GM12878 (cell line): ENCODE data around the gene ADGRB2. TPM values are rescaled to one million over a fixed set of nuclear protein-coding genes. Genes with fewer than 3 reads are reported as not detected.

ENCODE experiments used
- ATAC-seq: fragments of 200-7000 bp; cut with Tn5 transposase; 3 replicates; pipeline ENCODE4 v1.9.1; 2020; ENCODE audit warnings: mild to moderate bottlenecking, moderate library complexity
- BruUV-seq: library from RNA; stranded (reverse); fragments of 400-500 nt; replicated peaks from 2 replicates; lab custom pipeline; 2021; lab: Mats Ljungman, UMichigan
- CTCF ChIA-PET: fragments of 300-600 bp; sonication (Branson Sonifier 250); formaldehyde crosslinking; extraction: SDS; loops from one replicate; lab custom pipeline; 2021; ENCODE audit warnings: inconsistent platforms; lab: Yijun Ruan, JAX
- POLR2A ChIA-PET: fragments of 350-600 bp; formaldehyde crosslinking; extraction: SDS; loops from one replicate; lab custom pipeline; 2021; ENCODE audit warnings: inconsistent platforms; lab: Charles Lee
- RAD21 ChIA-PET: fragments of 300-600 bp; sonication (Branson Sonifier 250); formaldehyde crosslinking; loops from one replicate; lab custom pipeline; 2023; ENCODE audit warnings: antibody characterized with exemption; ENCODE audit not compliant: unreplicated experiment; lab: Charles Lee
- SMC1A ChIA-PET: fragments of 300-600 bp; sonication (Branson Sonifier 250); formaldehyde crosslinking; loops from one replicate; lab custom pipeline; 2023; ENCODE audit not compliant: unreplicated experiment, uncharacterized antibody; lab: Charles Lee
- DNase-seq: peaks from one replicate; pipeline ENCODE4 v3.0.0-alpha.2; 2011; ENCODE audit warnings: low read depth, low spot score
- FAIRE-seq: peaks from 3 replicates; lab custom pipeline; 2011; peaks lifted over from hg19 to GRCh38; lab: Jason Lieb, UNC
- H2AFZ ChIP-seq: 2 replicates; pipeline ENCODE4 v1.6.0; 2011; ENCODE audit warnings: low read depth, low read length, control low read depth; ENCODE audit not compliant: control insufficient read depth
- H3K27ac ChIP-seq: 2 replicates; pipeline ENCODE4 v1.5.1; 2011; ENCODE audit warnings: control low read depth; ENCODE audit not compliant: control insufficient read depth, insufficient read depth
- H3K27me3 ChIP-seq, 2 experiments: replicated peaks in 1 of 2; 2 replicates each; pipeline versions ENCODE4 v1.6.0 to v1.6.1; 2011; ENCODE audit warnings: low read length in 1 of 2; ENCODE audit not compliant: control insufficient read depth in 2 of 2, insufficient read depth in 2 of 2
- H3K36me3 ChIP-seq, 2 experiments: 2 replicates each; pipeline ENCODE4 v1.5.1; 2011; ENCODE audit warnings: low read length in 1 of 2; ENCODE audit not compliant: control insufficient read depth in 2 of 2, insufficient read depth in 2 of 2
- H3K4me1 ChIP-seq: 2 replicates; pipeline ENCODE4 v1.6.1; 2011; ENCODE audit warnings: mild to moderate bottlenecking, low read length, moderate library complexity, mixed read lengths; ENCODE audit not compliant: control insufficient read depth, insufficient read depth
- H3K4me2 ChIP-seq: 2 replicates; pipeline ENCODE4 v1.6.0; 2011; ENCODE audit warnings: control low read depth; ENCODE audit not compliant: control insufficient read depth, insufficient read depth
- H3K4me3 ChIP-seq: fragments of 200-600 bp; sonication (generic); 2 replicates; pipeline ENCODE4 v1.5.1; 2016
- H3K79me2 ChIP-seq: 2 replicates; pipeline ENCODE4 v1.6.0; 2011; ENCODE audit warnings: low read length; ENCODE audit not compliant: control insufficient read depth, insufficient read depth
- H3K9ac ChIP-seq: 2 replicates; pipeline ENCODE4 v1.8.0; 2011; ENCODE audit warnings: low read length, control low read depth, mixed read lengths; ENCODE audit not compliant: control insufficient read depth, insufficient read depth
- H3K9me3 ChIP-seq: replicated peaks from 3 replicates; pipeline ENCODE4 v1.5.1; 2011; ENCODE audit warnings: mild to moderate bottlenecking, low read length; ENCODE audit not compliant: control insufficient read depth, insufficient read depth
- H4K20me1 ChIP-seq: 2 replicates; pipeline ENCODE4 v1.6.0; 2011; ENCODE audit not compliant: control insufficient read depth, insufficient read depth
- BCL11A ChIP-seq: IDR thresholded peaks from 2 replicates; pipeline ENCODE4 v1.6.1; 2011; ENCODE audit warnings: low read depth, low read length
- BHLHE40 ChIP-seq, 2 experiments: fragments of 450-650 bp in 1 of 2; IDR thresholded peaks; 2 replicates each; pipeline ENCODE4 v1.6.1; 2011 to 2017; ENCODE audit warnings: low read depth in 2 of 2, borderline replicate concordance in 1 of 2, improper control_type of control experiment in 1 of 2, low read length in 1 of 2, mild to moderate bottlenecking in 1 of 2
- BRCA1 ChIP-seq: IDR thresholded peaks from 2 replicates; pipeline ENCODE4 v1.6.1; 2011; ENCODE audit warnings: low read depth, low read length, improper control_type of control experiment
- E4F1 ChIP-seq: fragments of 450-650 bp; IDR thresholded peaks from 2 replicates; pipeline ENCODE4 v1.6.1; 2018; ENCODE audit warnings: borderline replicate concordance, mild to moderate bottlenecking; ENCODE audit not compliant: partially characterized antibody
- FOS ChIP-seq: IDR thresholded peaks from 3 replicates; pipeline ENCODE4 v1.6.1; 2011; ENCODE audit warnings: borderline replicate concordance; ENCODE audit not compliant: insufficient read length; ENCODE audit errors: extremely low read depth
- NFIC ChIP-seq: IDR thresholded peaks from 2 replicates; pipeline ENCODE4 v1.6.1; 2012; ENCODE audit warnings: low read depth, mild to moderate bottlenecking, inconsistent platforms, low read length, moderate library complexity
- NR2F1 ChIP-seq: fragments of 450-650 bp; conservative IDR thresholded peaks from 2 replicates; pipeline ENCODE4 v1.6.1; 2017; ENCODE audit warnings: mild to moderate bottlenecking
- RB1 ChIP-seq: fragments of 450-650 bp; formaldehyde crosslinking; IDR thresholded peaks from 2 replicates; pipeline ENCODE4 v1.6.1; 2017; ENCODE audit warnings: mild to moderate bottlenecking, borderline replicate concordance
- SREBF2 ChIP-seq: IDR thresholded peaks from 2 replicates; pipeline ENCODE4 v1.6.1; 2012; ENCODE audit warnings: mild to moderate bottlenecking, low read length
- STAT3 ChIP-seq: IDR thresholded peaks from 2 replicates; pipeline ENCODE4 v1.6.1; 2011; ENCODE audit warnings: low read depth, low read length, improper control_type of control experiment
- TCF12 ChIP-seq: IDR thresholded peaks from 2 replicates; pipeline ENCODE4 v1.6.1; 2011; ENCODE audit warnings: low read depth, mild to moderate bottlenecking, low read length
- TCF7 ChIP-seq: IDR thresholded peaks from 2 replicates; pipeline ENCODE4 v1.6.1; 2014; ENCODE audit warnings: antibody characterized with exemption, borderline replicate concordance
- ZBTB33 ChIP-seq: fragments of 450-650 bp; IDR thresholded peaks from 2 replicates; pipeline ENCODE4 v1.6.1; 2017; ENCODE audit warnings: mild to moderate bottlenecking
- WGBS: methylation state at CpG from one replicate; pipeline ENCODE4 v1.1.6; 2016; ENCODE audit warnings: low lambda C conversion rate; ENCODE audit not compliant: insufficient replicate concordance, insufficient coverage; ENCODE audit errors: missing lambda C conversion rate; 5-methylcytosine and 5-hydroxymethylcytosine counted together
- in situ Hi-C: fragments of 300-500 bp; cut with MboI; formaldehyde crosslinking; loops from 9 replicates; pipeline ENCODE4 v1.14.3; 2018; ENCODE audit warnings: mixed read lengths
- intact Hi-C: fragments of 100-400 bp; cut with micrococcal nuclease; formaldehyde crosslinking; loops from one replicate; pipeline ENCODE4 v1.14.2; 2022; ENCODE audit not compliant: unreplicated experiment
- polyA plus RNA-seq, 11 experiments: library from polyadenylated mRNA; depleted of rRNA in 4 of 11; unstranded in 6 of 11; stranded (reverse) in 5 of 11; fragments of >200 nt; fragmentation: Nextera tagmentation in 4 of 11; fragmentation: Illumina TruSeq in 1 of 11; extraction: Ambion mirVana in 4 of 11; extraction: Trizol in 1 of 11; gene quantifications; 1 replicate in 1 of 11; 2 replicates in 10 of 11; pipeline versions ENCODE4 v1.2.1 to v1.2.3, GENCODE V29; 2011 to 2016; ENCODE audit warnings: inconsistent platforms in 2 of 11, missing spikeins in 2 of 11, low read depth in 1 of 11
- total RNA-seq, 4 experiments: library from RNA; depleted of rRNA in 3 of 4; stranded (reverse); fragments of >200 nt in 3 of 4; fragmentation: Illumina TruSeq in 1 of 4; extraction: Trizol in 1 of 4; gene quantifications; 2 replicates each; pipeline versions ENCODE4 v1.2.1 to v1.2.3, GENCODE V29; 2013 to 2021

ADGRB2 gene
- total and polyA plus RNA-seq, 10 of the 15 experiments (the other 5 are each of a cell fraction or from before 2014, with no cell fraction given): 0.11 to 0.33 (median 0.18) TPM; not detected in 4

GRCh38 chr1:31809698-31810097, 45.6 kb upstream of the ADGRB2 start:
- no peaks in the 10 kb centered on the region for H4K20me1 ChIP-seq
- H3K9me3 ChIP-seq: no peaks in the 10 kb centered on the region
- SMC1A ChIA-PET: no interaction called here
- H3K9ac ChIP-seq: no peak overlapping the region
- FAIRE-seq (no peak), ATAC-seq (no peak), DNase-seq (no peak)
- H3K36me3 ChIP-seq: no peaks in the 10 kb centered on the region
- BruUV-seq: no TSS peak
- no peak overlapping the region for H3K4me2 ChIP-seq
- WGBS: 43% methylated on average over 4 of the region's 4 CpGs
- no peak overlapping the region for H3K4me3 ChIP-seq
- no peaks in the 10 kb centered on the region for H3K79me2 ChIP-seq
- no peak overlapping the region for H2AFZ ChIP-seq
- POLR2A ChIA-PET: interaction anchor here (0.5 kb wide), 1 partner anchor 20 kb away, joined by 3 read pairs; no protein-coding TSS in a partner anchor
- intact Hi-C loops: no loop called here
- CTCF ChIA-PET: interaction anchor here (2.0 kb wide), 1 partner anchor 21 kb away, joined by 7 read pairs; no protein-coding TSS in a partner anchor
- no peaks in the 10 kb centered on the region for H3K4me1 ChIP-seq
- RAD21 ChIA-PET: no interaction called here
- in situ Hi-C loops: no loop called here
- H3K27me3 ChIP-seq: peaks cover 0 to 1% of the 10 kb centered on the region in 2 experiments; a peak in 1 of 4 replicates
- TF ChIP-seq FOS (no peak), BRCA1 (no peak), NFIC (no peak), SREBF2 (no peak), RB1 (no peak), TCF7 (no peak)
- no peak overlapping the region for H3K27ac ChIP-seq

- POLR2A ChIA-PET: interaction anchor here (0.6 kb wide), 1 partner anchor 916 kb away, joined by 3 read pairs; no protein-coding TSS in a partner anchor
- FAIRE-seq (no peak), ATAC-seq (no peak), DNase-seq (no peak)
- H2AFZ ChIP-seq: no peak overlapping the region
- CTCF ChIA-PET: interaction anchor here (0.8 kb wide), 1 partner anchor 8 kb away, joined by 3 read pairs; the partner anchor contains the start of gene SPOCD1
- peaks cover 0 to 1% of the 10 kb centered on the region in 2 experiments; a peak in 1 of 4 replicates for H3K27me3 ChIP-seq
- H4K20me1 ChIP-seq: no peaks in the 10 kb centered on the region
- RAD21 ChIA-PET: no interaction called here
- H3K4me1 ChIP-seq: no peaks in the 10 kb centered on the region
- H3K79me2 ChIP-seq: no peaks in the 10 kb centered on the region
- H3K4me2 ChIP-seq: no peak overlapping the region
- H3K36me3 ChIP-seq: no peaks in the 10 kb centered on the region
- no peak overlapping the region for H3K27ac ChIP-seq
- no TSS peak for BruUV-seq
- WGBS: 55% methylated on average over 4 of the region's 4 CpGs
- H3K4me3 ChIP-seq: no peak overlapping the region
- no peak overlapping the region for H3K9ac ChIP-seq
- SMC1A ChIA-PET: interaction anchor here (1.8 kb wide), 1 partner anchor 156 kb away, joined by 6 read pairs; no protein-coding TSS in a partner anchor
- intact Hi-C loops: no loop called here
- in situ Hi-C loops: no loop called here
- H3K9me3 ChIP-seq: no peaks in the 10 kb centered on the region
- TF ChIP-seq BHLHE40 (IDR thresholded peaks at IDR 0.05; ENCODE audit: borderline replicate concordance in 1 of 2, low read depth in 2 of 2, low read length in 1 of 2) (no peak), TCF7 (no peak), ZBTB33 (no peak), BCL11A (no peak), STAT3 (no peak), NR2F1 (no peak), E4F1 (no peak), NFIC (no peak), TCF12 (no peak)
Measured at GRCh38 chr1:31807273-31808048, 43.3 kb upstream of the ADGRB2 start.
